NCI-H2227 (cell line): ENCODE measurements around the gene ITFG1.
A peak's percentile ranks its signal among the peaks of the same experiment; 100 is the strongest.

Experiments
- DNase-seq: peaks from one replicate; lab custom pipeline; 2025; ENCODE audit not compliant: unreplicated experiment; lab: John Stamatoyannopoulos, UW

ITFG1 gene

DNA sequence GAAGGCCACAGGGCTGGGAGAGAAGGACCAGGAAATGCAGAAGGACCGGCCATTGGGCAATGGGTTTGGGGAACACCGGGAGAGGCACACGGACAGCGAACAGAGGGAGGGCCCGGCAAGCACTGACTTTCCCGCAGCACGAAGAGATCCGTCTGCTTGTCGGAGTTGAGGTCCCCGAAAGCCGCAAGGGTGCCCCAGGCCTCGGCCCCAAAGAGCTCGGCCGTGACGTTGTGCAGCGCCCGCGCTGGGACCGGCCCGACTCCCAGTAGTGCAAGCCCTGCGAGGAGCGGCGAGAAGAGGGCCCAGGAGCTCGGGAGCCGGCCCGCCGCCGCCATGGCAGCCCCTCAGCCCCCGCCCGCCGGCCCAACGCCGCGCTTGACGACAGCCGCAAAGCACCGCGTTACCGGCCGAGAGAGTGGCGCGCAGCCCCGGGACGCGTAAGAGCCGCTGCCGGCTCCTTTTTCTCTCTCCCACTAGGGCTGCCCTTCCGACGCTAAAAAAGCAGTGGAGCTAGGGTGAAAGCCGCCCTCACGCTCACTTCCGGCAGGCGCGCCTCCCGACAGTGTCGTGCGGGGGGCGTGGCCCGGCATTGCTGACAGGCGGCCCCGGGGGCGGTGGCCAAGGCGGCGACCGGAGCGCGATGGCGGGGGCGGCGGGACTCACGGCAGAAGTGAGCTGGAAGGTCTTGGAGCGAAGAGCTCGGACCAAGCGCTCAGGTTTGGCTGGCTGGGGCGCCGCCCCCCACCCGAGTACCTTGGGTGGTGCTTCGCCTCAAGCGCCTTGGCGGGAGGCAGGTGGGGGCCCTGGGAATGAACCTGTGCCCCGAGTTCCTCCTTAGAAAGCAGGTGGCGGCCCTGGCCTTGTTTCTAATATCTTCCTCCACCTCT, at the start of gene ITFG1, which contains the start of gene PHKB:
Gene ITFG1, minus strand, starts transcription at position 353 of the 887 bp plus-strand sequence. Its CDS starts 18 bp downstream, at position 335.
Gene PHKB, plus strand, starts transcription at position 621 of the 887 bp plus-strand sequence. Its CDS starts 20 bp downstream, at position 641.
- peak; percentile 89 for DNase-seq

DNA sequence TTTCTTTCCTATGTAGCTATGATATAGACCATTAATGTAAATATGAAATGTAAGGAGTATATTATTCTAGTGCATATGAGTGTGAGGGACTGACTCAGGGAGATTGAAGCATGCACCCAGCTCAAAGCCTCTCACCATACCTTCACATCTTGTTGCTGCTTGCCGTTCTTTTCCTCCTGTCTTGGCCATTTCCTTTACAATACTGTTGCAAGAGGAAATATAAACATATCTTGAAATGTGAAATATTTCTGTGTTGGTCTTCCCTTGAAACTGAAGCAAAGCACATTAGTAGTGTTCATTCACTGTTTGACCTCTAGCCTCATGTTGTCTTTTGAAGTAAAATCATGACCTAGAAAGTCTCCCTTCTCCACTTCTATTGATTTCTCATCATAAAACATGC, 46.8 kb upstream of the ITFG1 start:
- no peak for DNase-seq

DNA sequence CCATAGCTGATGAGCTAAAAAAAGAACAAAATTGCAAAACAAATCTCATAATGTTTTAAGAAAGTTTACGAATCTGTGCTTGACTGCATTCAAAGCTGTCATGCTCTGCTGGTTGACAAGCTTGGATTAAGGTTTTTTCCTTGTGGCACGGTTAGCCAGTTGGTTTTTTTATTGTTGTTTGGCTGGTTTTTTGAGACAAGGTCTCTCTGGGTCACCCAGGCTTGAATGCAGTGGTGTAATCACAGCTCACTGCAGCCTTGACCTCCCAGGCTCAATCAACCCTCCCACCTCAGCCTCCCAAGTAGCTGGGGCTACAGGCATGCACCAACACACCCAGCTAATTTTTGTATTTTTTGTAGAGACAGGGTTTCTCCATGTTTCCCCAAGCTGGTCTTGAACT, 45.9 kb upstream of the ITFG1 start:
- no peak for DNase-seq

DNA sequence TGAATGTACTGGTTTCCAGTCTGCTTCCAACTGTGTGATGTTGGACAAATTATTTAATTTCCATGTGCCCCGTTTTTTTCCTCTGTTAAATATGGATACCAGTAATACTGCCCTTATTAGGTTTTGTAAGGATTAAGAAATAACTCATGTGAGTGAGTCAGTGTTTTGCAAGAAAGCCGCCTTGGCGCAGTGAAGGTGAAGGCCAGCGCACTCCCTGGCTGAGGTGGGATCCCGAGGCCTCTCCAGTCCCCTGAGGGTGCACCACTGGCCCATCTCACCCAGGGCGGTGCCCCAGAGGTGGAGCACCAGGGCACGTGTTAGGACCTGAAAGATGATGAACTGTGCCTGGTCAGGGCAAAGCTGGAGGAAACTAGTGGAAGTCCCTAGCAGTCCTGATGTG, 43.7 kb upstream of the ITFG1 start:
- no peak for DNase-seq

DNA sequence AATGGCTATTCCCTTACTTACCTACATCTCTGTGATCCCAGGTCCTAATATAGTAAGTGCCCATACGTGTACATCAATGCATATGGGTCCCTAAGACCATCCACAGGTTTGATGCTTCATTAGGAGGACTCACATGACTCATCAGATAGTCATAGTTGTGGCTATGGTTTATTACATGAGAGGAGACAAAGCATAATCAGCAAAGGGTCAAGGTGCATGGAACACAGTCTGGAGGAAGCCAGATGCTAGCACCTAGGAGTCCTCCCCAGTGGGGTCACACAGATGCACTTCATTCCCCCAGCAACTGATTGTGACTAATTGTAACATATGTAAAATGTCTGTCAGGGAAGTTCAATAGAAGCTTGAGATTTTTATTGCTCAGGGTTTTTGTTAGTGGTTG, 43.1 kb upstream of the ITFG1 start:
- DNase-seq: no peak

DNA sequence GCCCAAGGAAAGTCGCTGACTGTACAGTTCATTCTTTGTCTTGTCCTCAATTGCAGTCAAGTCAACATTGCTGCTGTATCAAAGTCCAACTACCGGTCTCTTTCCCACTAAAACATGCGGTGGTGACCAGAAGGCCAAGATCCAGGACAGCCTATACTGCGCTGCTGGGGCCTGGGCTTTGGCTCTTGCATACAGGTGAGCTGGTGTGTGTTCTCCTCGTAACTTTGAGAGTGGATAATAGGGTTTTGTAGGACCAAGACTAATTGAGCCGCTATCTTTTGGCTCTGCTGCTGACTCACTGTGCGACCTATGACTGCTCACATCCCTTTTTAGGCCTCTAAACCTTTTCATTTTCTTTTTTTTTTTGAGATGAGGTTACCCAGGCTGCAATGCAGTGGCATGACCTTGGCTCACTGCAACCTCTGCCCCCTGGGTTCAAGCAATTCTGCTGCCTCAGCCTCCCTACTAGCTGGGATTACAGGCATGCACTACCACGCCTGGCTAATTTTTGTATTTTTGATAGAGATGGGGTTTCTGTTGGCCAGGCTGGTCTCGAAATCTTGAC, 38.9 kb upstream of the ITFG1 start:
- DNase-seq: no peak

- no peak for DNase-seq
Measured at GRCh38 chr16:47499080-47499699, 38.3 kb upstream of the ITFG1 start.

GRCh38 chr16:47493381-47494337, 32.8 kb upstream of the ITFG1 start:
- DNase-seq: no peak

DNA sequence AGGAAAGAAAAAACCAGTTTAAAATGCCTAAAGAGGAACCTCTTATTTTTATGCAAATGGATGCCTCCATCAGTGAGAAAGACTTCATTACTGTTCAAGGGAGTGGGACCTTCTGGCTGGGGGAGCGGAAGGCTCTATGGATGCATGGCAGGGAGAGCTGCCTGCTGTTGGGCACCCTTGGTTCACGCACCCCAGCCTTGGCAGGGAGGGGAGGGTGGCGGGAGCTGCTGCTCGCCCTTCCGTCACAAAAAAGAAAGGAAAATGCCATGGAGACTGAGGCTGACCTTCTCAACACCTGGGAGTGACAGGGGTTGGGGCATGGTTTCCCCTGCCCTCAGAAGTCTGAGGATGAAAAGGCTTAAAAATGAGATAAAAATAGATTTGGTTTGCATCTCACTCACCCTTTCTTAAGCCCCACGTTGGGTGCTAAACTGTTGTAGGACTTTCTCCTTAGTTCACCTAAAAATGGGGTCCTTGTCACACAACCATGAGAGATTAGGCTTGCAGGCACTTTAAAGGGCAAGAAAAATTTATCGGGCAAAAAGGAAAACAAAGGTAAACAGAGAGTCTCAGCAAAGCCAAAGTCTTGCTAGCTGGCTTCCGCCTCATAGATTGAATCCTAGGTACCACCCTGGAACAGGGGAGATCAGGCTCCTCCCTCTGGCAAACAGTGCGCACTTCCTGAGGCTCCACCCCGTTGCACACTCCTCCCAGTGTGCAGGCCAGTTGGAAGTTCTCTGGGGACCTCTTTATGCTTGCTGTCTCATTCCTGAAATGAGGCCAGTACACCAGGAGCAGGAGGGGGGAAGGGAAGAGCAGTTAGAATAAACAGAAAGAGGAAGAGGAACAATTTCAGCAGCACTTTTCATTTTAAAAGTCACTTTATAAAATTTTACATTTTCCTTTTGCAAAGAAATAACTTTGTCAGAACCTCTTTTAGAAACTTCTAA, 31.8 kb upstream of the ITFG1 start:
- DNase-seq: no peak

GRCh38 chr16:47492036-47492427, 31.2 kb upstream of the ITFG1 start:
- DNase-seq: no peak

- no peak for DNase-seq
Measured at GRCh38 chr16:47490471-47490870, 29.6 kb upstream of the ITFG1 start.

- DNase-seq: no peak
Measured at GRCh38 chr16:47488051-47488450, 27.2 kb upstream of the ITFG1 start.

DNA sequence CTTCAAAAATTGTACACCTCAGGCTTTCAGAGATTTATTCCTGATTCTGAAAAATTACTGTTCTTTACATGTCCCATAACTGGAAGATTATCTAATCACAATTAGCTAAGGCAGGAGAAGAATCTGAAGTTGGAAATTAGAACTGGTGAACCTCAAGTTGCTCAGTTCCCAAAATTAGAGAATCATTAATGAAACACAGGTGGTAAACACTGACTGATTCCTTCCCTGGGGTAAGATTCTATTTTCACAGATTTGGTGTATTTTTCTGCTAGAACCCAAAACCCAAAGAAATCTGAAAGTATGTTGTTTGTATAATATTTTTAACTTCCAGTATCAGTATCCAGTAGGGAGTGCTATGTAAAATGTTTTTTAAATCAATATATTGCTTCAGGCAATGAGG, 26.0 kb upstream of the ITFG1 start:
- no peak for DNase-seq

DNA sequence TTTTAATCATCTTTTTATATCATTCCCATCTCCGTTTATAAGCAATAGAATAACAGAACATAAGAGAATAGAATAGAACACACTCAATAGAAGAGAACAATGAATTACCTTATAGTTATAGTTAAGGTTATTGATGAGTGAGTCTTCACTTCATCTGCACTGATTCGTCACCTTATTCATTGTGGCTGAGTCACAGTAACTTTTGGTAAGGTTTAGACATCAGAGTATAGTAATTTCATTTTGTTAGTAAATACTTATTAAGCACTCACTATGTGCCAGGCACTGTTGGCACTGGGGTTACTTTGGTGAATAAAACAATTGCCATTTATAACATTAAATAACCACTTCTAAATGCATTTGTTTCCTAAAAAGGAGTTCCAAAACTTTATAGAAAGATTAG, 22.8 kb upstream of the ITFG1 start:
- DNase-seq: no peak

GRCh38 chr16:47481698-47482374, 21.0 kb upstream of the ITFG1 start:
- no peak for DNase-seq

DNA sequence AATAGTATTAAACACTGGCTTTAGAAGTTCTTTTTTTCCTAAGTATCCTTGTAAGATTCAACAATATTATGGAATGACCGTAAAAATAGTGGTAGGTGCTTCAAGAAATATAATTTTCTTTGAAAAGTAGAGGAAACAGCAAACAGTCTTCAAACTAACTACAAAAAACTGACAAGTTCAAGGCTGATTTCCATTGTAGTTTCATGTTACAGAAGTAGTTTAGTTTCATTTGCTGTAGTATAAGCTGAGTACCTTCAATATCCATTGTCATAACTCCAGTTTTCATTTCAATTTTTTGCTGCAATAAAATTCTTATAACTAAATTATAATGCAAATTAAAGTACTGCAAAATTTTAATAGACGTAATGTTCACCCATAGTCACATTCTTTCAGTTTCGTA, 19.5 kb upstream of the ITFG1 start:
- DNase-seq: no peak

- no peak for DNase-seq
Measured at GRCh38 chr16:47477679-47478078, 16.8 kb upstream of the ITFG1 start.

- no peak for DNase-seq
Measured at GRCh38 chr16:47476654-47477345, 15.9 kb upstream of the ITFG1 start.

GRCh38 chr16:47475786-47476185, 14.9 kb upstream of the ITFG1 start:
- DNase-seq: no peak
